Subcutaneous adipose tissue (tissue), 4 donors: ENCODE measurements around the gene ATP8A2. TPM values are rescaled to one million over a fixed set of nuclear protein-coding genes. Genes with fewer than 3 reads are reported as not detected.

ENCODE experiments used
- CTCF ChIP-seq: fragments of 450-650 bp; IDR thresholded peaks from one replicate; pipeline ENCODE4 v1.5.1; 2016; ENCODE audit warnings: low read depth, mild to moderate bottlenecking, control low read depth, antibody characterized with exemption, moderate library complexity
- total RNA-seq, 4 donors: library from RNA; depleted of rRNA; stranded (reverse); fragments of >200 nt; gene quantifications; one replicate each; pipeline ENCODE4 v1.1.0, GENCODE V29; 2016

Gene ATP8A2
- total RNA-seq, 4 donors from 2014 or later, result under 0.01 to 0.17 TPM; not detected in 2

- TF ChIP-seq CTCF, result no peak
These were observed 38.2 kb downstream of the ATP8A2 start for GRCh38 chr13:25409938-25410337.

GRCh38 chr13:25415241-25415640 is 43.5 kb downstream of the ATP8A2 start:
- no peak for TF ChIP-seq CTCF

- TF ChIP-seq CTCF, result no peak
These were observed 45.8 kb downstream of the ATP8A2 start for GRCh38 chr13:25417535-25417934.

- no peak for TF ChIP-seq CTCF
These were observed 48.4 kb downstream of the ATP8A2 start for GRCh38 chr13:25420161-25420560.

- no peak for TF ChIP-seq CTCF
These were observed 49.8 kb downstream of the ATP8A2 start for GRCh38 chr13:25421612-25422011.

GRCh38 chr13:25422153-25422552 is 50.4 kb downstream of the ATP8A2 start:
- TF ChIP-seq CTCF, result no peak

GRCh38 chr13:25423831-25424230 is 52.1 kb downstream of the ATP8A2 start:
- TF ChIP-seq CTCF, result no peak
